ENCODE measurements around the gene HTR3B. TPM values are rescaled to one million over a fixed set of nuclear protein-coding genes. Genes with fewer than 3 reads are reported as not detected.
"Not testable (repeated sequence)": the region's sequence is repeated elsewhere in the genome, so short reads cannot be mapped to it uniquely, and the experiment has no call there.

Gene HTR3B
- polyA plus RNA-seq, 2 of the 4 experiments (the other 2 are of a cell fraction), result not detected

DNA sequence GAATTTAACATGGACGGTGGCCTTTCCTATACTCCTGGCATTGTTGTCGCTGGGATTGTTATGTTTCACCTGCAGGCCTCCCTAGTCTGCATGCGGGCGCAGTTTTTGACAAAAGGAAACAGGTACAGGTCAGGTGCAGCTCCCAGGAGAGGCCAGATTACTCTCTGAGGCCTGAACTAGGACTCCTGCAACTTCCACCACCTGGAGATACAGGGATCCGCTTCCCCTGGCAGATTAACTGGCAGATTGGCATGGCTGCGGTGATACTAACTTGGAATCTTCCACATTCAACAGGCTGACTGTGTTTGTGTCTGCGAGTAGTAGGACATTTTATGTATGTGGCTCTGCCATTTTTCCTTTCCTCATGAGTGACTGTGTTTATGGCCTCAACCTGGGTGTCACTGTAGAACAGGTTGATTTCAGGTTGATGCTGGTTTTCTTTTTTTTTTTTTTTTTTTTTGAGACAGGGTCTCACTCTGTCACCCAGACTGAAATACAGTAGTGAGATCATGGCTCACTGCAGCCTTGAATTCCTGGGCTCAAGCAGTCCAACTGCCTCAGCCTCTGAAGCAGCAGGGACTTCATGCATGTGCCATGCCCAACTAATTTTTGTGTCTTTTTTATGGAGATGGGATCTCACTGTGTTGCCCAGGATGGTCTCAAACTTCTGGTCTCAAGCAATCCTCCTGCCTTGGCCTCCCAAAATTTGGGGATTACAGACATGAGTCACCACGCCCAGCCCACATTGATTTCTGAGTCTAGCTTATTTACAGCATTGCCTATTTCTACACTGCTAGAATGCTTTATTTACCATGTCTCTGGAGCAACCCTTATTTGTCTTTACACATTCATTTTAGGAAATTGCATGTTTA is 27.6 kb upstream of the HTR3B start:
- Histone ChIP-seq H3K27ac (peak overlapping the region in 1 of 2 experiments; percentile 96; a peak in 1 of 6 replicates), H3K4me1 (peaks cover 11% of the 10 kb centered on the region; the same call in 2 of the 3 replicates), H3K9me3 (no peaks in the 10 kb centered on the region), H3K4me3 (no peak overlapping the region), H3K4me2 (peak overlapping the region; percentile 79; the same call in 2 of the 3 replicates)
- 90% methylated on average over 8 of the region's 8 CpGs for WGBS (ENCODE audit: missing lambda C conversion rate)
- ATAC-seq, result no peak
- no peak for DNase-seq (ENCODE audit: low read depth in 1 of 2, low spot score in 1 of 2)
- TF ChIP-seq MAFK (IDR thresholded peaks at IDR 0.05; ENCODE audit: partially characterized antibody), result no peak
- no peak for TF ChIP-seq BHLHE40 (IDR thresholded peaks at IDR 0.05; ENCODE audit: low read depth, low read length)
- TF ChIP-seq FOSL2 (IDR thresholded peaks at IDR 0.05), result no peak
- TF ChIP-seq FOSL2 (CRISPR knock-in tag; IDR thresholded peaks at IDR 0.05), result no peak
- TF ChIP-seq CEBPB (IDR thresholded peaks at IDR 0.05), result no peak
- no peak for TF ChIP-seq NPAS2 (CRISPR knock-in tag; IDR thresholded peaks at IDR 0.05; ENCODE audit: borderline replicate concordance)
- no peak for TF ChIP-seq ZNF302 (CRISPR knock-in tag; IDR thresholded peaks at IDR 0.05)
- no peak for TF ChIP-seq RCOR1 (IDR thresholded peaks at IDR 0.05; ENCODE audit: low read depth, low read length)
- TF ChIP-seq PHF8 (IDR thresholded peaks at IDR 0.05; ENCODE audit: borderline replicate concordance, low read depth), result no peak
- no peak for TF ChIP-seq KDM5A (IDR thresholded peaks at IDR 0.05)
- TF ChIP-seq, protein P1, sequence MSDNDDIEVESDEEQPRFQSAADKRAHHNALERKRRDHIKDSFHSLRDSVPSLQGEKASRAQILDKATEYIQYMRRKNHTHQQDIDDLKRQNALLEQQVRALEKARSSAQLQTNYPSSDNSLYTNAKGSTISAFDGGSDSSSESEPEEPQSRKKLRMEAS (IDR thresholded peaks at IDR 0.05), result no peak
- TF ChIP-seq NR3C1 (IDR thresholded peaks at IDR 0.05), result no peak
- no peak for TF ChIP-seq TP53 (CRISPR knock-in tag; IDR thresholded peaks at IDR 0.05)
- no peak for TF ChIP-seq CBX8 (IDR thresholded peaks at IDR 0.05)
- TF ChIP-seq, protein P2, sequence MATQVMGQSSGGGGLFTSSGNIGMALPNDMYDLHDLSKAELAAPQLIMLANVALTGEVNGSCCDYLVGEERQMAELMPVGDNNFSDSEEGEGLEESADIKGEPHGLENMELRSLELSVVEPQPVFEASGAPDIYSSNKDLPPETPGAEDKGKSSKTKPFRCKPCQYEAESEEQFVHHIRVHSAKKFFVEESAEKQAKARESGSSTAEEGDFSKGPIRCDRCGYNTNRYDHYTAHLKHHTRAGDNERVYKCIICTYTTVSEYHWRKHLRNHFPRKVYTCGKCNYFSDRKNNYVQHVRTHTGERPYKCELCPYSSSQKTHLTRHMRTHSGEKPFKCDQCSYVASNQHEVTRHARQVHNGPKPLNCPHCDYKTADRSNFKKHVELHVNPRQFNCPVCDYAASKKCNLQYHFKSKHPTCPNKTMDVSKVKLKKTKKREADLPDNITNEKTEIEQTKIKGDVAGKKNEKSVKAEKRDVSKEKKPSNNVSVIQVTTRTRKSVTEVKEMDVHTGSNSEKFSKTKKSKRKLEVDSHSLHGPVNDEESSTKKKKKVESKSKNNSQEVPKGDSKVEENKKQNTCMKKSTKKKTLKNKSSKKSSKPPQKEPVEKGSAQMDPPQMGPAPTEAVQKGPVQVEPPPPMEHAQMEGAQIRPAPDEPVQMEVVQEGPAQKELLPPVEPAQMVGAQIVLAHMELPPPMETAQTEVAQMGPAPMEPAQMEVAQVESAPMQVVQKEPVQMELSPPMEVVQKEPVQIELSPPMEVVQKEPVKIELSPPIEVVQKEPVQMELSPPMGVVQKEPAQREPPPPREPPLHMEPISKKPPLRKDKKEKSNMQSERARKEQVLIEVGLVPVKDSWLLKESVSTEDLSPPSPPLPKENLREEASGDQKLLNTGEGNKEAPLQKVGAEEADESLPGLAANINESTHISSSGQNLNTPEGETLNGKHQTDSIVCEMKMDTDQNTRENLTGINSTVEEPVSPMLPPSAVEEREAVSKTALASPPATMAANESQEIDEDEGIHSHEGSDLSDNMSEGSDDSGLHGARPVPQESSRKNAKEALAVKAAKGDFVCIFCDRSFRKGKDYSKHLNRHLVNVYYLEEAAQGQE (IDR thresholded peaks at IDR 0.05), result no peak
- TF ChIP-seq RARB (CRISPR knock-in tag; IDR thresholded peaks at IDR 0.05), result no peak
- TF ChIP-seq CHD4 (IDR thresholded peaks at IDR 0.05; ENCODE audit: borderline replicate concordance), result no peak
- TF ChIP-seq FOSB (CRISPR knock-in tag; IDR thresholded peaks at IDR 0.05), result no peak
- FAIRE-seq, result no peak
- ChIA-PET CTCF (interaction anchor here (3.8 kb wide), 1 partner anchor 19 kb away, joined by 15 read pairs; no protein-coding TSS in a partner anchor), POLR2A (interaction anchor here (0.6 kb wide), 1 partner anchor 42 kb away, joined by 3 read pairs; no protein-coding TSS in a partner anchor)

DNA sequence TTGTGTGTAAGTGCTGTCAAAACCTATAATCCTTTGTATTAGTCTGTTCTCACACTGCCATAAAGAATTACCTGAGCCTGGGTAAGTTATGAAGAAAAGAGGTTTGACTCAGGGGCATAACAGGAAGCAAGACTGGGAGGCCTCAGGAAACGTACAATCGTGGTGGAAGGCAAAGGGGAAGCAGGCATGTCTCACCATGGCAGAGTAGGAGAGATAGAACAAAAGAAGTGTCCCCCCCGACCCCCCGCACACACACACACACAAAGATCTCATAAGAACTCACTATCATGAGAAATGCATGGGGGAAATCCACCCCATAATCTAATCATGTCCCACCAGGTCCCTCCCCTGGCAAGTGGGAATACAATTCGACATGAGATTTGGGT is 26.9 kb upstream of the HTR3B start:
- TF ChIP-seq MAFK (IDR thresholded peaks at IDR 0.05; ENCODE audit: partially characterized antibody), result no peak
- TF ChIP-seq, protein P3, sequence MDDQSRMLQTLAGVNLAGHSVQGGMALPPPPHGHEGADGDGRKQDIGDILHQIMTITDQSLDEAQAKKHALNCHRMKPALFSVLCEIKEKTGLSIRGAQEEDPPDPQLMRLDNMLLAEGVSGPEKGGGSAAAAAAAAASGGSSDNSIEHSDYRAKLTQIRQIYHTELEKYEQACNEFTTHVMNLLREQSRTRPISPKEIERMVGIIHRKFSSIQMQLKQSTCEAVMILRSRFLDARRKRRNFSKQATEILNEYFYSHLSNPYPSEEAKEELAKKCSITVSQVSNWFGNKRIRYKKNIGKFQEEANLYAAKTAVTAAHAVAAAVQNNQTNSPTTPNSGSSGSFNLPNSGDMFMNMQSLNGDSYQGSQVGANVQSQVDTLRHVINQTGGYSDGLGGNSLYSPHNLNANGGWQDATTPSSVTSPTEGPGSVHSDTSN (IDR thresholded peaks at IDR 0.05), result no peak
- Histone ChIP-seq H3K27ac (no peak overlapping the region), H3K4me3 (no peak overlapping the region), H3K9me3 (no peaks in the 10 kb centered on the region), H3K4me2 (no peak overlapping the region), H3K4me1 (peaks cover 11% of the 10 kb centered on the region; the same call in 2 of the 3 replicates)
- ChIA-PET POLR2A (no interaction called here), CTCF (interaction anchor here (1.0 kb wide), 1 partner anchor 384 kb away, joined by 3 read pairs; no protein-coding TSS in a partner anchor)
- FAIRE-seq, result no peak
- 87% methylated on average over 5 of the region's 5 CpGs for WGBS (ENCODE audit: missing lambda C conversion rate)
- DNase-seq (ENCODE audit: low read depth in 1 of 2, low spot score in 1 of 2), result no peak
- ATAC-seq, result no peak

DNA sequence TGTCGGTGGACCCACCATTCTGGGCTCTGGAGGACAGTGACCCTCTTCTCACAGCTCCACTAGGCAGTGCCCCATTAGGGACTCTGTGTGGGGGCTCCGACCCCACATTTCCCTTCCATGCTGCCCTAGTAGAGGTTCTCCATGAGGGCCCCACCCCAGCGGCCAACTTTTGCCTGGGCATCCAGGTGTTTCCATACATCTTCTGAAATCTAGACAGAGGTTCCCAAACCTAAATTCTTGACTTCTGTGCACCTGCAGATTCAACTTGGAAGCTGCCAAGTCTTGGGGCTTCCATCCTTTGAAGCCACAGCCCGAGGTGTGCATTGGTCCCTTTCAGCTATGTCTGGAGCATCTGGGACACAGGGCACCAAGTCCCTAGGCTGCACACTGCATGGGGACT is 25.1 kb upstream of the HTR3B start:
- ATAC-seq; DNase-seq (ENCODE audit: low read depth in 1 of 2, low spot score in 1 of 2); CTCF ChIA-PET; H3K4me1 ChIP-seq; H3K9me3 ChIP-seq; H3K4me3 ChIP-seq; POLR2A ChIA-PET; H3K27ac ChIP-seq; H3K4me2 ChIP-seq; FAIRE-seq: not testable (repeated sequence)
- 100% methylated on average over 1 of the region's 4 CpGs for WGBS (ENCODE audit: missing lambda C conversion rate)
